Neuronal stem cell (in vitro differentiated cells): ENCODE results near the gene ANXA3. TPM values are rescaled to one million over a fixed set of nuclear protein-coding genes. Genes with fewer than 3 reads are reported as not detected.
"Not testable (repeated sequence)": the region's sequence is repeated elsewhere in the genome, so short reads cannot be mapped to it uniquely, and the experiment has no call there.

Experiments
- DNase-seq: peaks from one replicate; pipeline ENCODE4 v3.0.0-alpha.2; 2013; ENCODE audit warnings: low spot score
- H2AFZ ChIP-seq: one replicate; pipeline ENCODE4 v1.6.1; 2013; ENCODE audit warnings: mild to moderate bottlenecking, low read length, inconsistent platforms
- H2AK5ac ChIP-seq: 2 replicates; pipeline ENCODE4 v1.6.1; 2013; ENCODE audit warnings: low read depth, mild to moderate bottlenecking, inconsistent platforms, low read length, moderate library complexity, mixed read lengths
- H2BK120ac ChIP-seq: 2 replicates; pipeline ENCODE4 v1.6.1; 2013; ENCODE audit warnings: low read depth, mild to moderate bottlenecking, inconsistent platforms, low read length, moderate library complexity, mixed read lengths
- H2BK12ac ChIP-seq: one replicate; pipeline ENCODE4 v1.6.1; 2013; ENCODE audit warnings: low read length, inconsistent platforms
- H2BK15ac ChIP-seq: 2 replicates; pipeline ENCODE4 v1.6.1; 2013; ENCODE audit warnings: mild to moderate bottlenecking, low read length, inconsistent platforms, mixed read lengths
- H2BK5ac ChIP-seq: one replicate; pipeline ENCODE4 v1.6.1; 2013; ENCODE audit warnings: inconsistent platforms, mild to moderate bottlenecking, low read length, moderate library complexity
- H3K14ac ChIP-seq: one replicate; pipeline ENCODE4 v1.6.1; 2013; ENCODE audit warnings: low read length, inconsistent platforms
- H3K18ac ChIP-seq: 2 replicates; pipeline ENCODE4 v1.6.1; 2013; ENCODE audit warnings: low read length, inconsistent platforms
- H3K23ac ChIP-seq: 2 replicates; pipeline ENCODE4 v1.6.1; 2013; ENCODE audit warnings: low read depth, mild to moderate bottlenecking, mixed read lengths, low read length, inconsistent platforms; ENCODE audit not compliant: poor library complexity
- H3K27ac ChIP-seq: replicated peaks from 3 replicates; pipeline ENCODE4 v1.5.1; 2013; ENCODE audit warnings: low read length, inconsistent platforms
- H3K27me3 ChIP-seq, 3 experiments: 2 replicates each; pipeline ENCODE4 v1.6.1; 2013; ENCODE audit warnings: low read length in 3 of 3, mild to moderate bottlenecking in 2 of 3, inconsistent platforms in 1 of 3, low read depth in 1 of 3, mixed read lengths in 1 of 3, moderate library complexity in 1 of 3; ENCODE audit not compliant: control insufficient read depth in 3 of 3, insufficient read depth in 3 of 3
- H3K36me3 ChIP-seq, 2 donors: replicated peaks in 1 of 2; 2 replicates each; pipeline ENCODE4 v1.6.1; 2013; ENCODE audit warnings: low read length in 2 of 2; ENCODE audit not compliant: control insufficient read depth in 2 of 2, insufficient read depth in 2 of 2
- H3K4ac ChIP-seq: 2 replicates; pipeline ENCODE4 v1.6.1; 2013; ENCODE audit warnings: inconsistent platforms, mild to moderate bottlenecking, low read length, moderate library complexity
- H3K4me1 ChIP-seq, 2 donors: 1 replicate in 1 of 2; 2 replicates in 1 of 2; pipeline ENCODE4 v1.6.1; 2013; ENCODE audit warnings: low read length in 2 of 2, low read depth in 1 of 2; ENCODE audit not compliant: control insufficient read depth in 2 of 2, insufficient read depth in 1 of 2
- H3K4me2 ChIP-seq: one replicate; pipeline ENCODE4 v1.6.1; 2013; ENCODE audit warnings: mild to moderate bottlenecking, low read length, inconsistent platforms; ENCODE audit not compliant: insufficient read depth, poor library complexity, severe bottlenecking
- H3K4me3 ChIP-seq, 2 donors: 2 replicates each; pipeline ENCODE4 v1.5.1; 2013; ENCODE audit warnings: low read length in 2 of 2, mild to moderate bottlenecking in 2 of 2, inconsistent platforms in 1 of 2, moderate library complexity in 1 of 2
- H3K79me1 ChIP-seq: one replicate; pipeline ENCODE4 v1.6.1; 2013; ENCODE audit warnings: low read depth, mild to moderate bottlenecking, inconsistent platforms, low read length, moderate library complexity
- H3K9ac ChIP-seq: one replicate; pipeline ENCODE4 v1.6.1; 2013; ENCODE audit warnings: mild to moderate bottlenecking, low read depth, low read length, inconsistent platforms; ENCODE audit not compliant: poor library complexity
- H3K9me3 ChIP-seq, 2 donors: replicated peaks in 1 of 2; 2 replicates each; pipeline versions ENCODE3 to v1.6.1; 2013; ENCODE audit warnings: low read length in 2 of 2, mild to moderate bottlenecking in 2 of 2, inconsistent platforms in 1 of 2, low read depth in 1 of 2, mixed read lengths in 1 of 2, moderate library complexity in 1 of 2; ENCODE audit not compliant: control insufficient read depth in 2 of 2, insufficient read depth in 1 of 2
- H4K8ac ChIP-seq: one replicate; pipeline ENCODE4 v1.6.1; 2013; ENCODE audit warnings: low read depth, mild to moderate bottlenecking, inconsistent platforms, low read length, moderate library complexity
- H4K91ac ChIP-seq: one replicate; pipeline ENCODE4 v1.6.1; 2013; ENCODE audit warnings: low read length, low read depth, mild to moderate bottlenecking, inconsistent platforms; ENCODE audit not compliant: poor library complexity
- WGBS, 2 donors: extraction: QIAGEN DNeasy Blood & Tissue Kit; methylation state at CpG; one replicate each; pipeline ENCODE4 v1.1.7; 2013; ENCODE audit warnings: missing lambda C conversion rate in 2 of 2, mixed read lengths in 1 of 2; ENCODE audit not compliant: insufficient read length in 2 of 2, insufficient replicate concordance in 1 of 2; ENCODE audit errors: extremely low coverage in 2 of 2; 5-methylcytosine and 5-hydroxymethylcytosine counted together
- polyA plus RNA-seq, 2 experiments: library from polyadenylated mRNA; stranded (reverse); fragments of 200-250 nt; gene quantifications; one replicate each; pipeline ENCODE4 v1.2.3, GENCODE V29; 2013

ANXA3 gene
- 8.1 TPM for polyA plus RNA-seq (2013, experiment 1 of 2)
- 7.1 TPM for polyA plus RNA-seq (2013, experiment 2 of 2)

DNA sequence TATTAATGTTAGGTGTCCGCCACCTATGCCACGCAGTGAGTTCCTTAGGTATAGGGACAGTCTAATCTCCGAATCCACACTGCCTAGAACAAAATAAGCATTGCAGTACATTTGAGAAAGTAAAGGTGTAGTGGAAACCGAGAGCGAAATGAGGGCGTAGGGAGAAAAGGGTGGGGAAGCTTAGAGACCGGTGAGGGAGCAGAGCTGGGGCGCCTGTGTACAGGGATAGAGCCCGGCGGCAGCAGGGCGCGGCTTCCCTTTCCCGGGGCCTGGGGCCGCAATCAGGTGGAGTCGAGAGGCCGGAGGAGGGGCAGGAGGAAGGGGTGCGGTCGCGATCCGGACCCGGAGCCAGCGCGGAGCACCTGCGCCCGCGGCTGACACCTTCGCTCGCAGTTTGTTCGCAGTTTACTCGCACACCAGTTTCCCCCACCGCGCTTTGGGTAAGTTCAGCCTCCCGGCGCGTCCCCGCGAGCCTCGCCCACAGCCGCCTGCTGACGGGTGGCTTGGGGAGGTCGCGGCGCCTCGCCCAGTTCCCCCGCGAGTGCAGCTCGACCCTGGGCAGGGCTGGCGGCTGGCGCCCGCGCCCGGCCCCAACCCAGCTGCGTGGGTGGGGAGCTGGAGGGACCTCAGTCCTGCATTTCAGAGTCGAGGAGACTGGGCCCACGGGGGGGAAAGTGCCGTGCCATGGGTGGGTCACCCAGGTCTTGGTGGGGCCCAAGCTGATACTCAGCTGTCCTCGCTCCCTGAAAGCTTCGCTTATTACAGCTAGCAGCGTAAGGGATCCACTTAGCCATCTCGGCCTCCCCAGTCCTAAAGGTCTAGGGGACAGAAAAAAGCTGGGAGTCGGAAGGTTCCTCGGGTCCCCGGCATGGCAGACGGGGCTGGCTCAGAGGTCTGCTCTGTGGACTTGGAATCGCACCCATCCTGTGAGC is at the start of gene ANXA3:
Gene ANXA3 (plus strand): TSS at position 351 of the 932 bp plus-strand sequence. CDS start 2,704 bp downstream, outside the sequence.
- no peak within 1 kb of the TSS for H3K4ac ChIP-seq
- H3K9ac ChIP-seq: peak within 1 kb of the TSS; percentile 77
- H3K4me2 ChIP-seq: peak within 1 kb of the TSS; percentile 91
- no peak within 1 kb of the TSS for H2BK120ac ChIP-seq
- H3K9me3 ChIP-seq: no peaks in the 10 kb centered on the region
- H2AFZ ChIP-seq: peak within 1 kb of the TSS; percentile 97
- H3K23ac ChIP-seq: peak within 1 kb of the TSS; percentile 85
- H4K8ac ChIP-seq: no peak within 1 kb of the TSS
- H3K36me3 ChIP-seq: no peaks in the 10 kb centered on the region
- H4K91ac ChIP-seq: no peak within 1 kb of the TSS
- no peak within 1 kb of the TSS for H3K27ac ChIP-seq
- peak within 1 kb of the TSS; percentile 93 for H2BK15ac ChIP-seq
- peaks cover 0 to 42% (median 4%) of the 10 kb centered on the region in 3 experiments for H3K27me3 ChIP-seq
- H3K79me1 ChIP-seq: no peaks in the 10 kb centered on the region
- H2BK12ac ChIP-seq: peak within 1 kb of the TSS; percentile 75
- H2AK5ac ChIP-seq: peak within 1 kb of the TSS; percentile 56
- no peak within 1 kb of the TSS for H3K14ac ChIP-seq
- DNase-seq: no peak
- peak within 1 kb of the TSS; percentile 43 to 86 for H3K4me3 ChIP-seq
- peak within 1 kb of the TSS; percentile 89 for H3K18ac ChIP-seq
- H2BK5ac ChIP-seq: no peak within 1 kb of the TSS
- no CpG with 5 or more reads among the region's 65 CpGs for WGBS, 2 donors
- H3K4me1 ChIP-seq: peaks cover 0 to 6% of the 10 kb centered on the region in 2 donors

GRCh38 chr4:78506260-78506659 is 45.3 kb upstream of the ANXA3 start:
- not testable (repeated sequence) for H3K4me1 ChIP-seq, H3K23ac ChIP-seq, H2BK15ac ChIP-seq, H3K4me3 ChIP-seq, H2AFZ ChIP-seq, H2BK5ac ChIP-seq, H3K18ac ChIP-seq, DNase-seq, H3K27ac ChIP-seq, H2BK120ac ChIP-seq, H2AK5ac ChIP-seq, H3K9ac ChIP-seq, H4K91ac ChIP-seq, H3K27me3 ChIP-seq, H4K8ac ChIP-seq, H3K9me3 ChIP-seq, H3K4ac ChIP-seq, H3K79me1 ChIP-seq, H2BK12ac ChIP-seq, H3K14ac ChIP-seq, H3K36me3 ChIP-seq
- WGBS, 2 donors: no CpG with 5 or more reads among the region's 10 CpGs
- peak overlapping the region; percentile 11 for H3K4me2 ChIP-seq

DNA sequence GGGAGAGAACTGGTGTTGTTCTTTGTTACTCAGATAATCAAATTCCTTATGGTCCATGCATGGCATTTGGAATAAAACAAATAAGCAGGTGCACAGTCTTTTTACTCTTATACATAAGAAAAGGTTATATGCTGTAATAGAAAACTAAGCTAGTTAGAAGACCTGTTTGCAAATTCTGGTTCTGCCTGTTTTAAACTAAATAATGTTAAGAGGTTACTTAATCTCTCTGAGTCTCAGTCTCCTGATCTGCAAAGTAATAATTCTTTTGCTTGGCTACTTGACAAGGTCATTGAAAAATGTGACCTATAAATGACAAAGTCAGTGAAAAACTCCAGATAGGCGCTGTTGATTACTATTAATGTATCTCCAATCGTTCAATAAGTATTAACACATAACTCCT is 42.5 kb upstream of the ANXA3 start:
- Histone ChIP-seq H3K23ac (no peak overlapping the region), H2BK15ac (no peak overlapping the region)

GRCh38 chr4:78510108-78510507 is 41.5 kb upstream of the ANXA3 start:
- no peak overlapping the region for H2AK5ac ChIP-seq
- no peaks in the 10 kb centered on the region for H3K27me3 ChIP-seq
- no peak overlapping the region for H4K8ac ChIP-seq
- H4K91ac ChIP-seq: no peak overlapping the region
- no peak overlapping the region for H2BK15ac ChIP-seq
- no peak overlapping the region for H2AFZ ChIP-seq
- H3K36me3 ChIP-seq: peaks cover 0 to 11% of the 10 kb centered on the region in 2 donors
- no peak overlapping the region for H3K9ac ChIP-seq
- no peaks in the 10 kb centered on the region for H3K79me1 ChIP-seq
- WGBS, 2 donors: no CpG with 5 or more reads among the region's 1 CpG
- no peak overlapping the region for H3K27ac ChIP-seq
- DNase-seq: no peak
- no peak overlapping the region for H3K4ac ChIP-seq
- no peak overlapping the region for H2BK120ac ChIP-seq
- H3K14ac ChIP-seq: no peak overlapping the region
- no peak overlapping the region for H3K23ac ChIP-seq
- no peaks in the 10 kb centered on the region for H3K9me3 ChIP-seq
- no peak overlapping the region for H2BK12ac ChIP-seq
- H3K18ac ChIP-seq: no peak overlapping the region
- no peak overlapping the region for H3K4me3 ChIP-seq
- no peak overlapping the region for H3K4me2 ChIP-seq
- no peak overlapping the region for H2BK5ac ChIP-seq
- peaks cover 4 to 5% of the 10 kb centered on the region in 2 donors for H3K4me1 ChIP-seq

More for the DNA sequence above, 42.5 kb upstream of the ANXA3 start:
- Histone ChIP-seq H3K27ac (no peak overlapping the region), H3K9ac (no peak overlapping the region), H3K27me3 (no peaks in the 10 kb centered on the region), H4K8ac (no peak overlapping the region), H2AK5ac (no peak overlapping the region), H3K79me1 (no peaks in the 10 kb centered on the region), H4K91ac (no peak overlapping the region), H3K4ac (no peak overlapping the region), H3K14ac (no peak overlapping the region), H3K4me1 (peaks cover 4 to 5% of the 10 kb centered on the region in 2 donors), H3K18ac (no peak overlapping the region), H2BK5ac (no peak overlapping the region), H2AFZ (no peak overlapping the region), H3K4me3 (no peak overlapping the region), H2BK12ac (no peak overlapping the region), H2BK120ac (no peak overlapping the region), H3K36me3 (peaks cover 0 to 10% of the 10 kb centered on the region in 2 donors), H3K4me2 (no peak overlapping the region), H3K9me3 (no peaks in the 10 kb centered on the region)
- no peak for DNase-seq
- no CpG with 5 or more reads among the region's 2 CpGs for WGBS, 2 donors
